ENCODE data around the gene KCNJ9.

Gene KCNJ9

GRCh38 chr1:160127865-160128523 lies 46.7 kb downstream of the KCNJ9 start:
- DNase-seq = no peak

- no peak for DNase-seq
These were observed 47.3 kb downstream of the KCNJ9 start for GRCh38 chr1:160128636-160129035.

GRCh38 chr1:160129046-160129445 lies 47.7 kb downstream of the KCNJ9 start:
- no peak for DNase-seq

GRCh38 chr1:160129558-160129957 lies 48.2 kb downstream of the KCNJ9 start:
- DNase-seq = no peak

GRCh38 chr1:160129966-160130365 lies 48.6 kb downstream of the KCNJ9 start:
- no peak for DNase-seq

GRCh38 chr1:160130486-160130885 lies 49.1 kb downstream of the KCNJ9 start:
- no peak for DNase-seq

- no peak for DNase-seq
These were observed 49.6 kb downstream of the KCNJ9 start for GRCh38 chr1:160130939-160131338.

- no peak for DNase-seq
These were observed 50.6 kb downstream of the KCNJ9 start for GRCh38 chr1:160131803-160132565.

GRCh38 chr1:160133990-160134770 lies 52.8 kb downstream of the KCNJ9 start:
- DNase-seq = no peak

- no peak for DNase-seq
These were observed 53.6 kb downstream of the KCNJ9 start for GRCh38 chr1:160134791-160135572.

- DNase-seq = no peak
These were observed 55.0 kb downstream of the KCNJ9 start for GRCh38 chr1:160136121-160136925.

GRCh38 chr1:160136926-160137200 lies 55.5 kb downstream of the KCNJ9 start:
- DNase-seq = no peak

GRCh38 chr1:160137216-160137862 lies 56.0 kb downstream of the KCNJ9 start:
- DNase-seq = no peak

- DNase-seq = no peak
These were observed 58.5 kb downstream of the KCNJ9 start for GRCh38 chr1:160139840-160140239.
